K562 (cell line): ENCODE results near the gene FUZ. TPM values are rescaled to one million over a fixed set of nuclear protein-coding genes. Genes with fewer than 3 reads are reported as not detected.

Experiments
- ATAC-seq: fragments of 200-7000 bp; cut with Tn5 transposase; 3 replicates; pipeline ENCODE4 v1.9.1; 2020; ENCODE audit warnings: moderate library complexity
- BruUV-seq: library from RNA; stranded (reverse); fragments of 400-500 nt; replicated peaks from 2 replicates; lab custom pipeline; 2021; lab: Mats Ljungman, UMichigan
- CTCF ChIA-PET: fragments of 300-600 bp; formaldehyde crosslinking; extraction: SDS; loops from one replicate; lab custom pipeline; 2021; ENCODE audit warnings: low intra/inter-chr PET ratio; lab: Yijun Ruan, JAX
- POLR2A ChIA-PET: fragments of 300-600, 350-650 bp; sonication (Branson Sonifier 250); formaldehyde crosslinking; extraction: SDS; loops from one replicate; lab custom pipeline; 2021; ENCODE audit warnings: antibody characterized with exemption, inconsistent platforms; lab: Yijun Ruan, JAX
- DNase-seq, 4 experiments: peaks; one replicate each; pipeline versions ENCODE4 v3.0.0 to v3.0.0-alpha.2; 2011 to 2018; ENCODE audit warnings: low spot score in 3 of 4, mixed read lengths in 3 of 4; ENCODE audit errors: extremely low read depth in 1 of 4
- FAIRE-seq: peaks from 2 replicates; lab custom pipeline; 2011; peaks lifted over from hg19 to GRCh38; lab: Jason Lieb, UNC
- H2AFZ ChIP-seq: 2 replicates; pipeline ENCODE4 v1.6.0; 2011; ENCODE audit warnings: low read depth, low read length, control low read depth, inconsistent platforms
- H3K27ac ChIP-seq: fragments of 200-600 bp; 3 replicates; pipeline ENCODE4 v1.8.0; 2011; ENCODE audit warnings: low read depth, mild to moderate bottlenecking, control low read depth, inconsistent platforms, low read length, moderate library complexity, mixed read lengths; ENCODE audit errors: extremely low read depth
- H3K27me3 ChIP-seq, 2 experiments: fragments of 300-600 bp in 1 of 2; 2 replicates in 1 of 2; 3 replicates in 1 of 2; pipeline versions ENCODE4 v1.6.0 to v1.8.0; 2011; ENCODE audit warnings: inconsistent platforms in 2 of 2, low read length in 2 of 2, mild to moderate bottlenecking in 1 of 2, mixed read lengths in 1 of 2, moderate library complexity in 1 of 2; ENCODE audit not compliant: control insufficient read depth in 2 of 2, insufficient read depth in 2 of 2
- H3K36me3 ChIP-seq: fragments of 300-600 bp; 3 replicates; pipeline ENCODE4 v1.8.0; 2011; ENCODE audit warnings: mild to moderate bottlenecking, low read length, inconsistent platforms; ENCODE audit not compliant: control insufficient read depth, insufficient read depth
- H3K4me1 ChIP-seq, 2 experiments: fragments of 200-600 bp in 1 of 2; replicated peaks in 1 of 2; 2 replicates in 1 of 2; 3 replicates in 1 of 2; pipeline versions ENCODE4 v1.5.1 to v1.8.0; 2011; ENCODE audit warnings: inconsistent platforms in 2 of 2, low read length in 2 of 2, mild to moderate bottlenecking in 1 of 2, mixed read lengths in 1 of 2, moderate library complexity in 1 of 2; ENCODE audit not compliant: control insufficient read depth in 2 of 2, insufficient read depth in 2 of 2
- H3K4me2 ChIP-seq: 2 replicates; pipeline ENCODE4 v1.6.1; 2011; ENCODE audit warnings: low read length, control low read depth, inconsistent platforms, mixed read lengths; ENCODE audit not compliant: insufficient read depth
- H3K4me3 ChIP-seq: fragments of 200-600 bp; sonication (generic), shearing (Covaris generic); 2 replicates; pipeline ENCODE4 v1.5.1; 2016; ENCODE audit warnings: control low read depth, inconsistent platforms
- H3K79me2 ChIP-seq: fragments of 200-600 bp; 3 replicates; pipeline ENCODE4 v1.8.0; 2011; ENCODE audit warnings: low read length, inconsistent platforms; ENCODE audit not compliant: control insufficient read depth, insufficient read depth
- H3K9ac ChIP-seq, 2 experiments: 2 replicates each; pipeline versions ENCODE4 v1.6.0 to v1.6.1; 2011; ENCODE audit warnings: low read depth in 2 of 2, low read length in 2 of 2, control low read depth in 1 of 2, inconsistent platforms in 1 of 2, mild to moderate bottlenecking in 1 of 2, mixed read lengths in 1 of 2; ENCODE audit not compliant: insufficient read depth in 1 of 2
- H3K9me1 ChIP-seq: one replicate; pipeline ENCODE4 v1.6.0; 2011; ENCODE audit warnings: inconsistent platforms, mild to moderate bottlenecking, low read length, moderate library complexity; ENCODE audit not compliant: control insufficient read depth, insufficient read depth
- H3K9me3 ChIP-seq: replicated peaks from 2 replicates; pipeline ENCODE4 v1.5.1; 2011; ENCODE audit warnings: low read depth, low read length, inconsistent platforms; ENCODE audit not compliant: control insufficient read depth, insufficient read depth
- H4K20me1 ChIP-seq: replicated peaks from 2 replicates; pipeline ENCODE4 v1.6.1; 2011; ENCODE audit warnings: low read length, inconsistent platforms, mixed read lengths; ENCODE audit not compliant: control insufficient read depth, insufficient read depth
- CTBP1 ChIP-seq: fragments of 450-650 bp; IDR thresholded peaks from 2 replicates; pipeline ENCODE4 v1.6.1; 2016; ENCODE audit warnings: borderline replicate concordance
- NFIC ChIP-seq: fragments of 450-650 bp; IDR thresholded peaks from 2 replicates; pipeline ENCODE4 v1.6.1; 2017; ENCODE audit warnings: mild to moderate bottlenecking, inconsistent platforms
- SRSF9 ChIP-seq: fragments of 200-400 bp; formaldehyde crosslinking; IDR thresholded peaks from 2 replicates; pipeline ENCODE4 v1.6.1; 2017; ENCODE audit warnings: low read depth, low read length, borderline replicate concordance
- YY1 ChIP-seq, 3 experiments: IDR thresholded peaks; 2 replicates each; pipeline ENCODE4 v1.6.1; 2011; ENCODE audit warnings: low read length in 2 of 3, mild to moderate bottlenecking in 2 of 3, moderate library complexity in 2 of 3, borderline replicate concordance in 1 of 3, control low read depth in 1 of 3, low read depth in 1 of 3; ENCODE audit not compliant: insufficient read depth in 3 of 3, insufficient replicate concordance in 2 of 3, control insufficient read depth in 1 of 3, insufficient read length in 1 of 3; ENCODE audit errors: extremely low read depth in 1 of 3
- ZBTB33 ChIP-seq: sonication (generic); formaldehyde crosslinking; IDR thresholded peaks from 2 replicates; pipeline ENCODE4 v1.8.1; 2023; ENCODE audit warnings: mild to moderate bottlenecking, missing genetic modification reagents
- ZNF280A ChIP-seq: fragments of 450-650 bp; IDR thresholded peaks from 2 replicates; pipeline ENCODE4 v1.6.1; 2018; ENCODE audit warnings: mild to moderate bottlenecking, low read depth; ENCODE audit not compliant: partially characterized antibody
- WGBS: fragments of 100-300 bp; shearing (Covaris generic); methylation state at CpG from one replicate; pipeline ENCODE4 v1.1.6; 2016; ENCODE audit warnings: low coverage, mixed read lengths; ENCODE audit not compliant: insufficient coverage; ENCODE audit errors: missing lambda C conversion rate; 5-methylcytosine and 5-hydroxymethylcytosine counted together
- in situ Hi-C: fragments of 300-500 bp; cut with MboI; formaldehyde crosslinking; loops from 4 replicates; pipeline ENCODE4 v1.15.0; 2018; ENCODE audit warnings: inconsistent platforms, mixed read lengths
- intact Hi-C: fragments of 100-400 bp; cut with micrococcal nuclease; formaldehyde crosslinking; loops from 2 replicates; pipeline ENCODE4 v1.14.2; 2022
- polyA plus RNA-seq, 8 experiments: library from polyadenylated mRNA; depleted of rRNA in 4 of 8; stranded (reverse) in 5 of 8; unstranded in 3 of 8; fragments of >200 nt; fragmentation: Nextera tagmentation in 2 of 8; fragmentation: Illumina TruSeq in 1 of 8; extraction: Ambion mirVana in 2 of 8; extraction: Trizol in 1 of 8; gene quantifications; 2 replicates each; pipeline versions ENCODE4 v1.2.1 to v1.2.3, GENCODE V29; 2011 to 2014; ENCODE audit warnings: inconsistent platforms in 1 of 8, missing spikeins in 1 of 8
- total RNA-seq, 7 experiments: library from RNA; depleted of rRNA in 6 of 7; stranded (reverse); fragments of >200 nt in 6 of 7; fragmentation: Illumina TruSeq in 2 of 7; extraction: Trizol in 2 of 7; gene quantifications; 2 replicates each; pipeline versions ENCODE4 v1.2.1 to v1.2.3, GENCODE V29; 2011 to 2021; ENCODE audit warnings: low replicate concordance in 1 of 7

FUZ gene
- total and polyA plus RNA-seq, 9 of the 15 experiments (the other 6 are each of a cell fraction or from before 2014, with no cell fraction given): 0.17 to 7.6 (median 3.6) TPM; not detected in 1

GRCh38 chr19:49840736-49841249 lies 27.7 kb upstream of the FUZ start:
- Histone ChIP-seq H3K79me2 (no peaks in the 10 kb centered on the region), H4K20me1 (no peaks in the 10 kb centered on the region), H2AFZ (no peak overlapping the region), H3K27ac (no peak overlapping the region; the same call in 2 of the 3 replicates), H3K9ac (peak overlapping the region in 1 of 2 experiments; percentile 70; a peak in 2 of 4 replicates), H3K4me2 (no peak overlapping the region), H3K9me3 (no peaks in the 10 kb centered on the region)
- DNase-seq (no peak), FAIRE-seq (no peak)
- in situ Hi-C loops (no loop called here), intact Hi-C loops (no loop called here)
- CTCF ChIA-PET: no interaction called here
- TF ChIP-seq NFIC: peak; percentile 65
- no peak for TF ChIP-seq ZNF280A
- TF ChIP-seq ZBTB33: 0 out of 2 replicates have a peak, but pooled peaks have one; percentile 47
- no peak for TF ChIP-seq SRSF9
- peak in 1 of 3 experiments; percentile 24 for TF ChIP-seq YY1 (IDR thresholded peaks at IDR 0.05; ENCODE audit: borderline replicate concordance in 1 of 3, control insufficient read depth in 1 of 3, extremely low read depth in 1 of 3, insufficient read depth in 3 of 3, insufficient read length in 1 of 3, insufficient replicate concordance in 2 of 3, low read depth in 1 of 3, low read length in 2 of 3)
- no peak for TF ChIP-seq CTBP1
- TF ChIP-seq, all 486 proteins: peak for 3
- H3K9me1 ChIP-seq: peaks cover 2% of the 10 kb centered on the region
- no TSS peak for BruUV-seq
- no peak overlapping the region for H3K4me3 ChIP-seq
- H3K36me3 ChIP-seq: peaks cover 51% of the 10 kb centered on the region
- WGBS: 78% methylated on average over 17 of the region's 17 CpGs
- no peak for ATAC-seq
- H3K4me1 ChIP-seq: peaks cover 0 to 18% of the 10 kb centered on the region in 2 experiments; a peak in 2 of 5 replicates
- POLR2A ChIA-PET: interaction anchor here (2.2 kb wide), 1 partner anchor 9 kb away, joined by 7 read pairs; no protein-coding TSS in a partner anchor
- no peaks in the 10 kb centered on the region for H3K27me3 ChIP-seq
